ENCODE measurements around the gene PEF1. TPM values are rescaled to one million over a fixed set of nuclear protein-coding genes. Genes with fewer than 3 reads are reported as not detected.

PEF1 gene
- total RNA-seq, 4 donors from 2014 or later, result 48.4 to 72.1 (median 61.9) TPM

- Histone ChIP-seq H3K27ac (no peak overlapping the region), H3K9me3 (no peaks in the 10 kb centered on the region), H3K4me1 (no peaks in the 10 kb centered on the region), H3K4me3 (no peak overlapping the region), H3K36me3 (no peaks in the 10 kb centered on the region), H3K27me3 (no peaks in the 10 kb centered on the region)
- intact Hi-C loops (cut with DNase I; ENCODE audit: low total_unique reads), result no loop called here
- no peak for DNase-seq
- no peak for TF ChIP-seq CTCF (IDR thresholded peaks at IDR 0.05)
- TF ChIP-seq POLR2A (IDR thresholded peaks at IDR 0.05), result no peak
These were observed 45.2 kb upstream of the PEF1 start for GRCh38 chr1:31689854-31690253.

- TF ChIP-seq POLR2A (IDR thresholded peaks at IDR 0.05), result no peak
- TF ChIP-seq CTCF (IDR thresholded peaks at IDR 0.05), result no peak
- Histone ChIP-seq H3K4me3 (no peak overlapping the region), H3K27me3 (no peaks in the 10 kb centered on the region), H3K4me1 (no peaks in the 10 kb centered on the region), H3K36me3 (no peaks in the 10 kb centered on the region), H3K9me3 (no peaks in the 10 kb centered on the region), H3K27ac (no peak overlapping the region)
- intact Hi-C loops (cut with DNase I; ENCODE audit: low total_unique reads), result no loop called here
- no peak for DNase-seq
These were observed 44.7 kb upstream of the PEF1 start for GRCh38 chr1:31689379-31689778.

- Histone ChIP-seq H3K36me3 (no peaks in the 10 kb centered on the region), H3K4me3 (no peak overlapping the region), H3K9me3 (no peaks in the 10 kb centered on the region), H3K27ac (no peak overlapping the region), H3K27me3 (no peaks in the 10 kb centered on the region), H3K4me1 (no peaks in the 10 kb centered on the region)
- TF ChIP-seq CTCF (IDR thresholded peaks at IDR 0.05) (no peak), POLR2A (IDR thresholded peaks at IDR 0.05) (no peak)
- no peak for DNase-seq
- intact Hi-C loops (cut with DNase I; ENCODE audit: low total_unique reads), result no loop called here
These were observed 43.7 kb upstream of the PEF1 start for GRCh38 chr1:31688233-31688918.

- intact Hi-C loops (cut with DNase I; ENCODE audit: low total_unique reads), result no loop called here
- H3K4me1 ChIP-seq, result no peaks in the 10 kb centered on the region
- H3K27ac ChIP-seq, result no peak overlapping the region
- TF ChIP-seq POLR2A (IDR thresholded peaks at IDR 0.05) (no peak), CTCF (IDR thresholded peaks at IDR 0.05) (no peak)
- no peaks in the 10 kb centered on the region for H3K9me3 ChIP-seq
- no peaks in the 10 kb centered on the region for H3K27me3 ChIP-seq
- no peak overlapping the region for H3K4me3 ChIP-seq
- DNase-seq, result no peak
- no peaks in the 10 kb centered on the region for H3K36me3 ChIP-seq
These were observed 42.9 kb upstream of the PEF1 start for GRCh38 chr1:31687601-31688000.

GRCh38 chr1:31685795-31686194 lies 41.1 kb upstream of the PEF1 start:
- Histone ChIP-seq H3K27me3 (no peaks in the 10 kb centered on the region), H3K4me3 (no peak overlapping the region), H3K4me1 (no peaks in the 10 kb centered on the region), H3K9me3 (no peaks in the 10 kb centered on the region), H3K27ac (no peak overlapping the region), H3K36me3 (no peaks in the 10 kb centered on the region)
- TF ChIP-seq CTCF (IDR thresholded peaks at IDR 0.05) (no peak), POLR2A (IDR thresholded peaks at IDR 0.05) (no peak)
- intact Hi-C loops (cut with DNase I; ENCODE audit: low total_unique reads), result no loop called here
- DNase-seq, result no peak
